SJCRH30 (cell line): ENCODE measurements around the gene RAD52. TPM values are rescaled to one million over a fixed set of nuclear protein-coding genes. Genes with fewer than 3 reads are reported as not detected.

Experiments
- DNase-seq, 2 experiments: peaks; one replicate each; pipeline ENCODE4 v3.0.0-alpha.2; 2015 to 2020
- H3K27ac ChIP-seq: fragments of 250-450 bp; sonication (Bioruptor Pico); 2 replicates; pipeline ENCODE4 v1.5.1; 2020; ENCODE audit warnings: mild to moderate bottlenecking, moderate library complexity
- H3K27me3 ChIP-seq: fragments of 250-450 bp; sonication (Bioruptor Pico); 2 replicates; pipeline ENCODE4 v1.5.1; 2020; ENCODE audit warnings: mild to moderate bottlenecking, moderate library complexity
- H3K36me3 ChIP-seq: fragments of 250-450 bp; sonication (Bioruptor Pico); 2 replicates; pipeline ENCODE4 v1.5.1; 2020; ENCODE audit warnings: mild to moderate bottlenecking, moderate library complexity
- H3K4me1 ChIP-seq: fragments of 250-450 bp; sonication (Bioruptor Pico); 2 replicates; pipeline ENCODE4 v1.5.1; 2020; ENCODE audit warnings: mild to moderate bottlenecking, moderate library complexity
- H3K4me3 ChIP-seq: fragments of 250-450 bp; sonication (Bioruptor Pico); 2 replicates; pipeline ENCODE4 v1.5.1; 2020; ENCODE audit warnings: mild to moderate bottlenecking, moderate library complexity
- H3K9me3 ChIP-seq: fragments of 250-450 bp; sonication (Bioruptor Pico); replicated peaks from 2 replicates; pipeline ENCODE4 v1.5.1; 2020; ENCODE audit warnings: mild to moderate bottlenecking, moderate library complexity
- total RNA-seq: library from RNA; depleted of rRNA; stranded (reverse); fragments of >200 nt; shearing (Covaris generic); gene quantifications from 2 replicates; pipeline ENCODE4 v1.2.3, GENCODE V29; 2014; rRNA removed

Gene RAD52
- 11.8 and 14.2 TPM in 2 replicates for total RNA-seq

DNA sequence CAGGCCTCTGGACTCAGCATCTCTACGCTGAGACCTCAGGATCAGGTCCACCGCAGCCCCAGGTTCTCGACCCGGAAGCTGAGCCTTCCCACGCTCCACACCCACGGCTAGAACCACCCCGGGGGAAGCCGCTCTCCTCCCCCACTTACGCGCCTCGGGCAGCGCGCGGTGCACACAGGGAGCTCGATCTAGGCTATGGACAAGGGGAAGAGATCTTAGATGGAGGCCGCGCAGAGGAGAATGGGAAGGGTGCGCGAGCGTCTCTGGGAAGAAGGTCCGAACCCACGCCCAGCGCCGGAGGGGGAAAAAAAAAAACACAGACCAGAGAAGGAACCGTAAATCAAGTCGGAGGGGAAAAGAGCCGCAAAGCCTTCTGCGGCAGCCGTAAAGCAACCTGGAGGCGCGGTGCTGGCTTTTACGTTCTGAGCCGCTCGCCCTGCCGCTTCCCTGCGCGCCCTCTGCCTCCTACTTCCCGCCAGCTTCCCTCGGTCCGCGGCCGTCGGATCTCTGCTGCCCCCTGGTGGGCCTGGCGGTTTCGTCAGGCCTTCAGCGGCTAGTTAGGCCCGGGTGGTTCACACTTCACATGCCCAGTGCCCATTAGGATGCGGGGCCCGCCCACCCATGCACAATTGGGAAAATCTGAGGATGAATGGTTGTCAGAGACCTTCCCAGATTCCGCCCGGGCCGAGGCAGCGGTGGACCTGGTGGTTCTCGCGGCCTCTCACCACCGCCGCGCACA lies at the start of gene RAD52:
Gene RAD52, minus strand, starts transcription at position 242 of the 739 bp plus-strand sequence. CDS start 16,636 bp downstream, outside the sequence.
- no peaks in the 10 kb centered on the region for H3K9me3 ChIP-seq
- H3K4me1 ChIP-seq = no peaks in the 10 kb centered on the region
- DNase-seq = peak; percentile 98 to 100
- H3K27me3 ChIP-seq = no peaks in the 10 kb centered on the region
- H3K36me3 ChIP-seq = no peaks in the 10 kb centered on the region
- H3K4me3 ChIP-seq = peak within 1 kb of the TSS; percentile 80
- peak within 1 kb of the TSS; percentile 78 for H3K27ac ChIP-seq

DNA sequence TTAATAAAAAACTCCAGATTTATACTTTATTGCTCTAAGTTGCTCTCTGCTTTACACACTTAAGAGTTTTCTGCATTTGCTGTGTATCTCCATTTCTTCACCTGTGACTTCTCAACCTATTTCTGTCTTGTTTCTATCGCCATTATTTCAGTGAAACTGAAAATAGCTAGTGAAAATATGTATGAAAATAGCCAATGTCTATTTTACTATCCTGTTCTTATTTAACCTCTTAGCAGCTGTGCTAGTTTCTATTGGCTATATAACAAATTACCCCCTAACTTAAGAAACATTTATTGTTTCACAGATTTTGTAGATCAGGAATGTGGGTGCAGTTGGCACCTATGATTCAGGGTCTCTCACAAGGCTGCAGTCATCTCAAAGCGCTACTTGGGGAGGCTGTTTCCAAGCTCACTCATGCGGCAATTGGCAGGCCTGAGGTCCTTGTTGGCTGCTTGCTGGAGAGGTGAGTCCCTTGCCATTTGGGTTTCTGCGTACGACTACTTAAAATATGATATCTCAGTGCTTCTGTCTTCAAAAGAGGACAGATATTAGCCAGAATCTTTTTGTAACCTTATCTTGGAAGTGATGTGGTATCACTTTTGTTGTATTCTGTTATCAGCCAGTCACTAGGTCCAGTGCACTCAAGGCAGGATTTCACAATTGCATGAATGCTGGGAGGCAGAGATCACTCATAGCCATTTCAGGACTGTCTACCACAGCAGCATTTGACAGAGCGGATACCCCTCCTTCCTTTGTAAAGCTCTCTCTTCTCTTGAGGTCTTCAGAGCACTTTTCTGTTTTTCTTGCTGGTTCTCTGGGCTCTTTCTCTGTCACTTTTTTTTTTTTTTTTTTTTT lies 48.8 kb upstream of the RAD52 start:
- no peak overlapping the region for H3K4me3 ChIP-seq
- no peaks in the 10 kb centered on the region for H3K9me3 ChIP-seq
- H3K27ac ChIP-seq = no peak overlapping the region
- no peak for DNase-seq
- H3K36me3 ChIP-seq = peaks cover 2% of the 10 kb centered on the region; the same call in 1 of the 2 replicates
- no peaks in the 10 kb centered on the region for H3K27me3 ChIP-seq
- peaks cover 2% of the 10 kb centered on the region for H3K4me1 ChIP-seq

DNA sequence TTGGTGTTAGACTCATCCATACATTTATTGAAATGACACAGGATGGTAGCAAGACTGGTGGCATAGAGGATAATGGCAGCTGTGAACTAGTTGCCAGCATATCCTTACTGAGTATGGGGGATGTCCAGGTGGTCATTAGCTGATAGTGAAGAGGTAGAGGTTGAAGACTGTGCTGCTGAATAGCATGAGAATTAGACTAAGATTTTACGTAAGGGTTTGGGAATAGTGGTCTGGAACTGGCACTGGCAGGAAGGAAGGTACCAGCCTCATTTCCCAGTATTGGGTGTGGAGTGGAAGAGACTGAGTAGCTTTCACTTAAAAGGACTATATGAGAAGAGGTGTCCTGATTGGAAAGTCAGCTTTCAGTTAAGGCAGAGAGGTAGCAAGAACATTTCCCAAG lies 48.0 kb upstream of the RAD52 start:
- no peak overlapping the region for H3K4me3 ChIP-seq
- H3K27ac ChIP-seq = no peak overlapping the region
- H3K36me3 ChIP-seq = peaks cover 2% of the 10 kb centered on the region; the same call in 1 of the 2 replicates
- DNase-seq = no peak
- H3K9me3 ChIP-seq = no peaks in the 10 kb centered on the region
- H3K4me1 ChIP-seq = peaks cover 9% of the 10 kb centered on the region
- H3K27me3 ChIP-seq = no peaks in the 10 kb centered on the region

DNA sequence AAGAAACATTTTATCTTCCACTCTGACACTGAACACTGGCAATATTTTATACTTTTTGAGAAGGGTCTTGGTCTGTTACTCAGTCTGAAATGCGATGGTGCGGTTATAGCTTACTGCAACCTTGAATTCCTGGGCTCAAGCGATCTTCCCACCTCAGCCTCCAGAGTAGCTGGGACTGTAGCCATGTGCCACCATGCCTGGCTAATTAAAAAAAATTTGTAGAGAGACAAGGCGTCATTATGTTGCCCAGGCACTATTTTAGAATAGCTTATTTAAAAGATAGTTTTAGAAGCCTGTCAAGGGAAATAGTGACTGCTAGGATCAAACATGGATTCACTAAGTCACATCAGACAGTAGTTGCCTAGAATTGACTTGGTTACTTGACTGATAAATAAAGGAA lies 47.4 kb upstream of the RAD52 start:
- H3K36me3 ChIP-seq = no peaks in the 10 kb centered on the region; the same call in 1 of the 2 replicates
- H3K4me1 ChIP-seq = peaks cover 9% of the 10 kb centered on the region
- no peak overlapping the region for H3K27ac ChIP-seq
- H3K4me3 ChIP-seq = no peak overlapping the region
- DNase-seq = no peak
- no peaks in the 10 kb centered on the region for H3K27me3 ChIP-seq
- no peaks in the 10 kb centered on the region for H3K9me3 ChIP-seq

DNA sequence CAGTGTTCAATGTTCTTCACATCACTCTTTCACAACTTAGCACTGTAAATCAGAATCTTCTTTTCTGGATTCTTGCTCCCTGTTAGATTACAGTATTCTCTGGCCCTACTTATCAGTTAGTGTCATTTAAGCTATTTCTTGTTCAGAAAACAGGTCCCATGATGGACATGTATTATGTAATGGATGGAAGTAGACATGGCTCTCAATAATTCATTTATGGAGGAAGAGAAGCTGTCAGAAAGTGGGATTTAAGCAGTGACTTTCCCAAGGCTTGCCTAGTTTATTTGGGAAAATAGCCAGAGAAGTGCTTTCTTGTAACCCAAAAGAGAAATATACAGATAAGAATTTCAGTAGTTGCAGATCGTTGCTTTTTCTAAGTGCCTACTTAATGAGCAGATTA lies 43.2 kb upstream of the RAD52 start:
- H3K27me3 ChIP-seq = no peaks in the 10 kb centered on the region
- no peak overlapping the region for H3K4me3 ChIP-seq
- H3K27ac ChIP-seq = no peak overlapping the region
- no peak for DNase-seq
- no peaks in the 10 kb centered on the region for H3K9me3 ChIP-seq
- peaks cover 24% of the 10 kb centered on the region for H3K4me1 ChIP-seq
- no peaks in the 10 kb centered on the region; the same call in 1 of the 2 replicates for H3K36me3 ChIP-seq

DNA sequence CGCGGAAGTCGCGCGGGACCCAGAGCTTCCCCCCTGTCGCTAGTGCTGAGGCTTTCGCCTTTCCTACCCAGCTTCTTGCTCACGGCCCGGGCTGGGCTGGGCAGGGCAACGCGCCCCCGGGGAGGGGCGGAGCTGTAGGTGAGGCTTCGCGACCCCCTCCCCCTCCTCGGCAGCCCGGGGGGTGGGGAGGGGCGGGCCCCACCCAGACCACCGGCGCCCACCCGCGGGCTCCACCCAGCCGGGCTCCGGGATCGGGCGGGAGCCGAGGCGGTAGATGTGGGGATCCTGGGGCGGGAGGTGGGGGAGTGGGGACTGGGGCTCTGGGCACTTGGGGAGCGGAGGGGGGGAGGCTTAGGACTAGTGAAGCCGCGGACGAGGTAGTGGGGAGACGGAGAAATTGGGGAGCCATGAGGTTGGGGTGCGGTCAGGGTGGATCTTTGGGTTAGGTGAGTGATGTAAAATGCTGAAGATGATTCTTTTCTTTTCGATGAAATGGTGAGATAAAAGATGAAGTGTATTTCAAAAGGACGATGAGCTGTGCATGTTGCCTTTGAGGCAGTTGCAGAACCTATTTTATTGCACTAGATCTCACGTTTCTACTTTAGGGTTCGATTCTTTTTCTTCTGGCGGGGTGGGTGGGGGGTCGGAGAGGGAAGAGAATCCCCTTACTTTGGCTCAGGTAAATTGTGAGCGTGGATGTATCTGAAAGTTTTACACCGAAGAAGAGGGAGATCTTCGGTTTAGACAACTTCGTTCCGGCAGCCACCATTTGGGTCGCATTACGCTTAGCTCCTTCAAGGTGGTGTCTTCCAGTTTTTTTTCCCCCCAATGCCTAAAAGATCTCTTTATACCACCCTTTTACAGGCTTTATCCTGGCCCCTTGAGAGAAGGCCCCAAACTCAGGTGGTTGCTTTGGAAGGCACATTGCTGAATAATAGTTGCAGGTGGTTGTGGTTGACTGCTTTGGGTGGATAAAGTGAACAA lies 42.1 kb upstream of the RAD52 start:
- Histone ChIP-seq H3K4me3 (peak overlapping the region; percentile 97), H3K27ac (peak overlapping the region; percentile 97; the same call in 1 of the 2 replicates), H3K9me3 (no peaks in the 10 kb centered on the region), H3K36me3 (no peaks in the 10 kb centered on the region; the same call in 1 of the 2 replicates), H3K27me3 (no peaks in the 10 kb centered on the region), H3K4me1 (peaks cover 24% of the 10 kb centered on the region)
- peak; percentile 27 to 72 for DNase-seq

DNA sequence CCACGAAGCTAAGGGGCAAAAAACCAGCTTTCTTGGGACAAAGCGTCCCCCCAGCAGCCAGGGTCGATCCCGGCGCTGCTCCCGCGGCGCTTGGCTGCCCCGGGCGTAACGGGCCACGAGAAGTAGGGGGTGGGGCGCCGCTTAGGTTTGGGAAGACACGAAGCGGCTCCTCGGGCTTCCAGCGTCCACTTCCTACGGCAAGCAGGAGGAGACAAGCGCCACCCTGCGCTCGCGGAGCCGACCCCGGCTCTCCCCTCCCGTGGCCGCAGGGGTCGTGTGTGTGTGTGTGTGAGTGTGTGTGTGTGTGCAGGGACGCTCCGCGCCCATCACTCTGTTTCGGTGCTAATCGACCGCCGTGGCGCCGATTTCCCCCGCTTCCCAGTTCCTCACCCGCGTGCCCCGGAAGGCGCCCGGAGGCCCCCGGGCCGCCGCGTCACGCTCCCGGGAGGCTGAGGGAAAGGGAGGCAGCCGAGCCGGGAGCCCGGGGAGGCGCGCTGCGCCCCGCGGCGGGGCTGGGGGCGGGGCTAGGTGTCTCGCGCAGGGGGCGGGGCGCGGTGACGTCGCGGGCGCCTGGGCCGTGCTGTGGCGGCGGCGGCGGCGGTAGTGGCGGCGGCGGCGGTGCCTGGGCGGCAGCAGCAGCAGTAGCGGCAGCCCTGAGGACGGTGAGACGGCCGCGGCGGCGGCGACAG lies 41.3 kb upstream of the RAD52 start, which contains the start of gene ERC1:
Gene ERC1, plus strand, starts transcription at position 563 of the 689 bp plus-strand sequence. CDS start 36,681 bp downstream, outside the sequence.
- Histone ChIP-seq H3K27ac (peak within 1 kb of the TSS; percentile 97), H3K27me3 (no peaks in the 10 kb centered on the region), H3K4me3 (peak within 1 kb of the TSS; percentile 97), H3K9me3 (no peaks in the 10 kb centered on the region), H3K36me3 (no peaks in the 10 kb centered on the region; the same call in 1 of the 2 replicates), H3K4me1 (peaks cover 24% of the 10 kb centered on the region)
- DNase-seq = peak; percentile 93 to 95

DNA sequence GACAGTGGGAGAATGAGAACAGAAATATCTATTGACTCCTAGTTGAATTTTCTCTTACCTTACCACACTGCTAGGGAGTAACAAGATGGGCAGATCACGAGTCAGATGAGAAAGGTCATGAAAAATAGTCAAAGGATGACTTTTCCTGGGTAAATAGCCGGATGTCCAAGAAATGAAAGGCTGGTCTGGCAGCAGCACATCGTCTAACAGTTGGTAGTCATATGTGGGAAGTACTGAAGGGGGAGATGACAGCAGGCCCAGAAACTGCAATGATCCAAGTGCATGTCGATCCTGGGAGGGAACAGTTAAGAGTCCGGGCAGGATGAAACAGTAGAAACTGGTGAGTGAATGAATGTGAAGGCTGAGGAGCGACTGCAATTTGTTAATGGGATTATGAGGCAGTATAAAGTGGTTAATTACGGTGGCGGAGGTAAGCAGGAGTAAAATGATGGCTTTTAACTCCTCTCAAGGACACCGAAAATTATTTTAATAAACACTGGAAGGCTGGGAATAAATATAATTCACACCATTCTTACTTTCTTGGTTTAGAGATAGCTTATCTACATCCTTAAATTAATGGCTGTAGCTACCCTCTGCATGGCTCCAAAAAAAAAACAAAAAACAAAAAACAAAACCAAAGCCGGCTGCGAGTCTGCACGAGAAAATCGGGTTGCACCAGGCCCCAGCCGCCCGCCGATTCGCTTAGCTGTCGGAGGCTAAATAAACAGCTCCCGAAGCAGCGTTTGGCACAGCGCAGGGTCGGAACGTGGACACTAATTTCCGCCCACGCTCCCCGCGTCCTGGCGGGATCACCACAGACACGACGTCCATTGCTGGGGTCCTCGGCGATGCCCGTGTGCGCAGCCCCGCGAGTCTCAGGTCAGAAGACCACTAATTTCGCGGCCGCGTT lies 40.5 kb upstream of the RAD52 start:
- H3K4me1 ChIP-seq = peaks cover 24% of the 10 kb centered on the region
- no peaks in the 10 kb centered on the region for H3K27me3 ChIP-seq
- no peaks in the 10 kb centered on the region for H3K9me3 ChIP-seq
- H3K4me3 ChIP-seq = peak overlapping the region; percentile 97
- H3K27ac ChIP-seq = peak overlapping the region; percentile 97
- H3K36me3 ChIP-seq = no peaks in the 10 kb centered on the region; the same call in 1 of the 2 replicates
- peak; percentile 72 to 76 for DNase-seq

DNA sequence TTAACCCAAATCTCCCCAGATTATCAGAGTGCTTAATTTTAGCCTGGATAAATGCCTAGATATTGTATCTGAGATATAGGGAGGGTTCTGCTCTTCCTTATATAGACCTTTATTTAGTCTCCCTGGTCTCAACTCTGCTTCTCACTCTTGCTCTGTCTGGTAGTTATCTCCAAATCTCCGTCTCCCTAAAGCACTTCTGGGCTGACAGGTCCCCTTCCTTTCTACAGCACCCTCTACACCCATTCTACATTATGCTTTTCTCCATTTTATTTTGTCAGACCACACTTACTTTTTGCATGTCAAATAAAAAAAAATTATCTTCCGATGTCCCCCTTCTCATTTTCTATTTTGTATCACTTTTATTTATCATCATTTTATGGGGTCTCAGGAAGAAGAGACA lies 39.6 kb upstream of the RAD52 start:
- no peak for DNase-seq
- H3K36me3 ChIP-seq = no peaks in the 10 kb centered on the region; the same call in 1 of the 2 replicates
- peaks cover 24% of the 10 kb centered on the region for H3K4me1 ChIP-seq
- no peak overlapping the region; the same call in 1 of the 2 replicates for H3K27ac ChIP-seq
- H3K27me3 ChIP-seq = no peaks in the 10 kb centered on the region
- no peaks in the 10 kb centered on the region for H3K9me3 ChIP-seq
- peak overlapping the region; percentile 97 for H3K4me3 ChIP-seq

DNA sequence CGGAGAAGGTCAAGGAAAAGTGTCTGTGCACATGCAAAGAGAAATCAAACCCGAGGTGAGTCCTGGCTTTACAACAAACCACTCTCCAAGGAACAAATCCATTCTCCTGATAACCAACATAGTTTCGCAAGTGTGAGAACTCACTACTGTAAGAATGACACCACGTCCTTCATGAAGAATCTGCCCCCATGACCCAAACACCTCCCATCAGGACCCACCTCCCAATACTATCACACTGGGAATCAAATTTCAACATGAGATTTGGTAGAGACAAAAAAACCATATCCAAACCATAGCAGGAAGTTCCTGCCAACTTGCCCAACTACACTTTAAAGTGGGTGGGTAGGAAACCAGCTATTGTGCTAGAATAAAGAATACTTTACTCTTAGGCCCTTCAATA lies 39.2 kb upstream of the RAD52 start:
- no peak for DNase-seq
- Histone ChIP-seq H3K4me1 (peaks cover 24% of the 10 kb centered on the region), H3K36me3 (no peaks in the 10 kb centered on the region; the same call in 1 of the 2 replicates), H3K9me3 (no peaks in the 10 kb centered on the region), H3K27me3 (no peaks in the 10 kb centered on the region), H3K27ac (no peak overlapping the region), H3K4me3 (no peak overlapping the region; the same call in 1 of the 2 replicates)

DNA sequence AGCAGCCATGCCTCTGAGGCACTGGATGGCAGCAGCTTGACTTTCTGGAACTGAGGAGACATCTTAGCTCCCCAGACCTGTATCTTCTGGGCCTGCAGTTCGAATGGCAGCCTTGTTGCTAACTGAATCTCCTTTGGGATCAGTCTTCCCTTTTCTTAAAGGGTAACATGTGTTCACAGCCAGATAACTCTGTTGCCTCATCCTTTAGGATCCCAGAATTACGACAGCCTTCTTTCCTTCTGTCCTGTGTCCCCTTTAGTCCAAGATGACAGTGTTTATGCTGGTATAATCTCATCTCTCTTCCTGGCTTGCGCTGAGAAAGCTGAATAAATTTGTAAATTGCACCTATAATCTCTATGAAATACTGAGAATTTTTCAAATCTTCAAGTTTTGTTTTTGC lies 32.5 kb upstream of the RAD52 start:
- no peak for DNase-seq
- no peaks in the 10 kb centered on the region for H3K4me1 ChIP-seq
- H3K36me3 ChIP-seq = no peaks in the 10 kb centered on the region
- no peak overlapping the region for H3K27ac ChIP-seq
- no peaks in the 10 kb centered on the region for H3K27me3 ChIP-seq
- H3K4me3 ChIP-seq = no peak overlapping the region
- no peaks in the 10 kb centered on the region for H3K9me3 ChIP-seq

DNA sequence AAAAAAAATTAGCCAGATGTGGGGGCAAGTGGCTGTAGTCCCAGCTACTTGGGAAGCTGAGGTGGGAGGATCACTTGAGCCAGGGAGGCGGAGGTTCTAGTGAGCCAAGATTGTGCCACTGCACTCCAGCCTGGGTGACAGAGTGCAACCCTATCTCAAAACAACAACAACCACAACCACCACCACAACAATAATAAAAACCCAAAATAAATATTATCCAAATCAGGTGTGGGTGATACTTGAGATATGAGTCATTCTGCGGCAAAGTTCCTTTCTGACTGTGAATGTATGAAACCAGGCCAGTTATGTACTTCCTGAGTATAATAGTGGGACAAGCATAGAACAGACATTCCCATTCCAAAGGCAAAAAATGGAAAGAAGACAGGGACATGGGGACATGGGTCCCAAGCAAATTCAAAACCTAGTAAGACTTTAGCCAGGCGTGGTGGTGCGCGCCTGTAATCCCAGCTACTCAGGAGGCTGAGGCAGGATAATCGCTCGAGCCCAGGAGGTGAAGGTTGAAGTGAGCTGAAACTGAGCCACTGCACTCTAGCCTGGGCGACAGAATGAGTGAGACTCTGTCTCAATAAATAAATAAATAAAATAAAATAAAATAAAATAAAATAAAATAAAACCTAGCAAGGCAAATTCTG lies 31.8 kb upstream of the RAD52 start:
- Histone ChIP-seq H3K36me3 (no peaks in the 10 kb centered on the region), H3K27ac (no peak overlapping the region), H3K27me3 (no peaks in the 10 kb centered on the region), H3K4me1 (no peaks in the 10 kb centered on the region), H3K9me3 (no peaks in the 10 kb centered on the region), H3K4me3 (no peak overlapping the region)
- no peak for DNase-seq
